NCI-H1105 (cell line): ENCODE results near the gene GIMAP5.

Experiments used
- DNase-seq: peaks from one replicate; lab custom pipeline; 2025; lab: John Stamatoyannopoulos, UW

GIMAP5 gene

GRCh38 chr7:150735596-150736358 is 1.4 kb upstream of the GIMAP5 start:
- no peak for DNase-seq

DNA sequence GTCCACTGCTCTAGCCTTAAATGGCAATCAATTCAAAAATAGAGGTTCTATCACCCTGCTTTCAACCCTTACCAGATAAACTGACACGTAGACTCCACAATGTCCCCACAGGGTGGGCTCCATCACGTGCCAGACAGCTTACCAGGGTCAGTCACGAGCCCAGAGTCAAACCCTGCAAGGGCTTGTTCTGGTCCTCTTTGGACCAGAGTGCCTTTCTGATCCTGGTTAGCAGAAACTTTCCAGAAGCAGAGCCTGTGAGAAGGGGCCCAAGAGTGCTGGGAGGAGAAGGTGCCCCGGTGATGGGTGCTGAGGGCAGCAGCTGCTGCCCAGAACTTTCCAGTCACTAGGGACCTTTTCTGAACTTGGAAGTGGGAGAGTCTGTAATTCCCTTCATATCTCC is 354 bp upstream of the GIMAP5 start:
- DNase-seq, result no peak

- no peak for DNase-seq
Measured at GRCh38 chr7:150738092-150738491, 874 bp downstream of the GIMAP5 start.

GRCh38 chr7:150738591-150739001 is 1.4 kb downstream of the GIMAP5 start:
- DNase-seq, result no peak

- no peak for DNase-seq
Measured at GRCh38 chr7:150739033-150739432, 1.8 kb downstream of the GIMAP5 start.

GRCh38 chr7:150740053-150740452 is 2.8 kb downstream of the GIMAP5 start:
- DNase-seq, result no peak

DNA sequence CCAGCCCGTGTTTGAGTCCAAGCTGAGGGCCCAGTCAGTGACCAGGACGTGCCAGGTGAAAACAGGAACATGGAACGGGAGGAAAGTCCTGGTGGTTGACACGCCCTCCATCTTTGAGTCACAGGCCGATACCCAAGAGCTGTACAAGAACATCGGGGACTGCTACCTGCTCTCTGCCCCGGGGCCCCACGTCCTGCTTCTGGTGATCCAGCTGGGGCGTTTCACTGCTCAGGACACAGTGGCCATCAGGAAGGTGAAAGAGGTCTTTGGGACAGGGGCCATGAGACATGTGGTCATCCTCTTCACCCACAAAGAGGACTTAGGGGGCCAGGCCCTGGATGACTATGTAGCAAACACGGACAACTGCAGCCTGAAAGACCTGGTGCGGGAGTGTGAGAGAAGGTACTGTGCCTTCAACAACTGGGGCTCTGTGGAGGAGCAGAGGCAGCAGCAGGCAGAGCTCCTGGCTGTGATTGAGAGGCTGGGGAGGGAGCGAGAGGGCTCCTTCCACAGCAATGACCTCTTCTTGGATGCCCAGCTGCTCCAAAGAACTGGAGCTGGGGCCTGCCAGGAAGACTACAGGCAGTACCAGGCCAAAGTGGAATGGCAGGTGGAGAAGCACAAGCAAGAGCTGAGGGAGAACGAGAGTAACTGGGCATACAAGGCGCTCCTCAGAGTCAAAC is 5.2 kb downstream of the GIMAP5 start:
- no peak for DNase-seq

DNA sequence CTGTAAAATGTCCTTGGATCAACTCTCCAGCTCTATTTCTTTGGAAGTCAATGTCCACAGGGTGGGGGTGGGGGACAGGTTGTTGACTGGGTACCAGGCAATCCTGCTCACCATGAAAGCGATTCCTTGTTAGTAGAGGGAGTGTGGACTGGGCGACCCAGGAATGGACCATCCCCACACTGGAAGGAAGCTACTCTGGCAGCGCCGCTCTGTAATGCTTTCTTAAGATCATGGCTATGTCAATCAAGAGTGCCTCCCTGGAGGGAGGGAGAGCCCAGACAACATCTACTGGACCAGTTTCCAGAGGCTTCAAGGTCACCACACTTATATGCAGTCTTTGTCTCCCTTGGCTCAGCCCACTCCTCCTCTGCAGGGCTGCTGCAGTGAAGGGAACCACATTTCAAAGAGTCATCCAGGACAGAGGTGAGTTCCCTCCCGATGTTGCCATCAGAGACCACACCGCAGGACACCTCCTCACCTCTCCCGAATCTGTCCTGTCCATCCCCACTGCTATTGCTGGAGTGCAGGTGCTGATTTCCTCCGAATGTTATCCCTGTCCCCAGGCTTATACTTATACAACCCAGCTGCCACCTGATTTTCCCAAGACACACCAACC is 6.9 kb downstream of the GIMAP5 start:
- no peak for DNase-seq

GRCh38 chr7:150745086-150745485 is 7.9 kb downstream of the GIMAP5 start:
- no peak for DNase-seq

DNA sequence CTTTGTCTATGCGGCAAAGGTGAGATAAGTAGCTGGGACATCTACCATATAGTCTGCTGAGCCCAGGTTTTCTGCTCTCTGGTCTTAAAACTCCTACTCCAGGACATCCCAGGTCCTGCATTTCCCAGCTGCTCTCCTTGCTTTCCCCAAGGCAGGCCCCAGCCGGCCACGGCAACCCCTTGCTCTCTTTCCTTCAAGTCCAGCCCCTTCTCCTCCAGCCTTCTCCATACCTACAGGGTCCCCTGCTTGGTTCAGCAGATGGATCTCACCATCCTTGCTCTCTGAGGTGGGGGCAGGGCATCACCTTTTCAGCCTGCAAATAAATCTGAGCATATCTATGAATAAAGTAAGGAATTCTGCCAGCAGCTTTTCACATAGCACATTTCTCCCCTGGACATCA is 8.7 kb downstream of the GIMAP5 start:
- no peak for DNase-seq

- no peak for DNase-seq
Measured at GRCh38 chr7:150746921-150747320, 9.7 kb downstream of the GIMAP5 start.

DNA sequence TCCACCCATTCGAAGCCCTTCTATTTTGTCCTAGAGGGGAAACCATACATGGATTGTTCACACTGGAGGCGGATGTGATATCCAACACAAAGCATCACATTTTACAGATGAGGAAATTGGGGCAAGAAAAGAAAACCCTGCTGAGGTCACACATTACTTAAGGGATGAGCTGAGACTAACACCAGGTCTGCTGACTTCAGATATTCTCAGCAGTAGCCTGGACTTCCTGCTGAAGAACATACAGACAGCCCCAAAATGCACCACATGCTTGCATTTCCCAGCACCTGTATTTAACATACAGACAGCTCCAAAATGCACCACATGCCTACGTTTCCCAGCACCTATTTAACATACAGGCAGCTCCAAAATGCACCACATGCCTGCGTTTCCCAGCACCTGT is 11.2 kb downstream of the GIMAP5 start:
- DNase-seq, result no peak

GRCh38 chr7:150751702-150752101 is 14.5 kb downstream of the GIMAP5 start:
- DNase-seq, result no peak

GRCh38 chr7:150753239-150753638 is 16.0 kb downstream of the GIMAP5 start:
- no peak for DNase-seq

DNA sequence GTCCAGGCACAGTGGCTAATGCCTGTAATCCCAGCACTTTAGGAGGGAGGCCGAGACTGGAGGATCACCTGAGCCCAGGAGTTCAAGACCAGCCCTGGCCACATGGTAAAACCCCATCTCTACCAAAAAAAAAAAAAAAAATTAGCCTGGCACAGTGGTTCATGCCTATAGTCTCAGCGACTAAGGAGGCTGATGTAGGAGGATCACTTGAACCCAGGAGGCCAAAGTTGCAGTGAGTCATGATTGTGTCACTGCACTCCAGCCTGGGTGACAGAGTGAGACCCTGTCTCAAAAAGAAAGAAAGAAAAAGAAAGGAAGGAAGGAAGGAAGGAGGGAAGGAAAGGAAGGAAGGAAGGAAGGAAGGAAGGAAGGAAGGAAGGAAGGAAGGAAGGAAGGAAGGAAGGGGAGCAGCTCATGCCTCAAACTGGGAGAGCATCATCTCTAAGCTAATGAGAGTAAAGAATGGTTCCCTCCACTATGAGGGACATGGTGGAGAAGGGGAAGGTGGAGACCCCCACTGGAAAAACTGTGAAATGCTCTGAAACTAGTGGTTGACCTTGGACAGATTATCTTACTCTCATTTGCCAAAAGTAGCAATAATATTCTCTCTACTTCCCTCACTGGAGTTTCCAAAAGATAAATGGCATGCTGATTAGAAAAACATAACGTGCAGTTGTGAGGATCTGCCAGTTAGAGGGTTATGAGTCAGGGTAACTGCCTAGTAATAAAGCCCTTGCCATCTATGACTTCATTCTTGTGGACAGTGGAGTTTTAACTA is 16.8 kb downstream of the GIMAP5 start:
- no peak for DNase-seq

- no peak for DNase-seq
Measured at GRCh38 chr7:150754951-150755350, 17.7 kb downstream of the GIMAP5 start.

GRCh38 chr7:150755473-150756099 is 18.4 kb downstream of the GIMAP5 start:
- no peak for DNase-seq

DNA sequence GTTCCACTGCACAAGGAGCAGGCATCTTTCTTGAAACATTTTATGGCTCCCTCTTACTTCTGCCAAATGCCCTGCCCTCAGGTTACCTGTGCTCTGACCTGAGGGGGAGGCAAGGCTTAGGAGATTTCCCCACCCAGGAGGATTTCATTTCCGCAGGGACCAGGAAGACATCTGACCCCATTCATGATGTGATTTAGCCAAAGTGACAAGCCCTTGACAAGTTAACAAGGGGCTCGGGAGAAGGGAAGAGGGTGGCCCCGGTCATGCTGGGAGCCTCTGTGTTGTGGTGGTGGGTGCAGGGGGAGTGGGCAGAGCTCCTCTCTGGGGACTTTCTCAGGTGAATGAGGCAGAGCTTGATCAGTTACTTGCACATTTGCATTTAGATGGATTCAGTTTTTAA is 18.9 kb downstream of the GIMAP5 start:
- no peak for DNase-seq

GRCh38 chr7:150756858-150757257 is 19.6 kb downstream of the GIMAP5 start:
- no peak for DNase-seq

GRCh38 chr7:150759479-150759878 is 22.3 kb downstream of the GIMAP5 start:
- DNase-seq, result no peak

- DNase-seq, result no peak
Measured at GRCh38 chr7:150766334-150766709, 29.1 kb downstream of the GIMAP5 start.

GRCh38 chr7:150769768-150770167 is 32.5 kb downstream of the GIMAP5 start:
- DNase-seq, result no peak
